SU-DHL-6 (cell line): ENCODE measurements around the gene FOXRED1.

Source experiments
- EZH2phosphoT487 ChIP-seq: fragments of 200-600 bp; sonication (generic), shearing (Covaris generic); conservative IDR thresholded peaks from 2 replicates; pipeline ENCODE4 v1.6.1; 2018; ENCODE audit warnings: mild to moderate bottlenecking, antibody characterized with exemption, low read length, moderate library complexity, mixed read lengths
- TF ChIP-seq, protein P1 (sequence below): fragments of 200-600 bp; sonication (generic); IDR thresholded peaks from one replicate; pipeline ENCODE4 v1.5.1; 2017; ENCODE audit warnings: antibody characterized with exemption, mild to moderate bottlenecking, low read length, moderate library complexity; ENCODE audit not compliant: insufficient read depth, poor library complexity, severe bottlenecking

GRCh38 chr11:126219547-126219946 is 49.4 kb upstream of the FOXRED1 start:
- TF ChIP-seq, protein P1, sequence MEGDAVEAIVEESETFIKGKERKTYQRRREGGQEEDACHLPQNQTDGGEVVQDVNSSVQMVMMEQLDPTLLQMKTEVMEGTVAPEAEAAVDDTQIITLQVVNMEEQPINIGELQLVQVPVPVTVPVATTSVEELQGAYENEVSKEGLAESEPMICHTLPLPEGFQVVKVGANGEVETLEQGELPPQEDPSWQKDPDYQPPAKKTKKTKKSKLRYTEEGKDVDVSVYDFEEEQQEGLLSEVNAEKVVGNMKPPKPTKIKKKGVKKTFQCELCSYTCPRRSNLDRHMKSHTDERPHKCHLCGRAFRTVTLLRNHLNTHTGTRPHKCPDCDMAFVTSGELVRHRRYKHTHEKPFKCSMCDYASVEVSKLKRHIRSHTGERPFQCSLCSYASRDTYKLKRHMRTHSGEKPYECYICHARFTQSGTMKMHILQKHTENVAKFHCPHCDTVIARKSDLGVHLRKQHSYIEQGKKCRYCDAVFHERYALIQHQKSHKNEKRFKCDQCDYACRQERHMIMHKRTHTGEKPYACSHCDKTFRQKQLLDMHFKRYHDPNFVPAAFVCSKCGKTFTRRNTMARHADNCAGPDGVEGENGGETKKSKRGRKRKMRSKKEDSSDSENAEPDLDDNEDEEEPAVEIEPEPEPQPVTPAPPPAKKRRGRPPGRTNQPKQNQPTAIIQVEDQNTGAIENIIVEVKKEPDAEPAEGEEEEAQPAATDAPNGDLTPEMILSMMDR: no peak
- no peak for TF ChIP-seq EZH2phosphoT487
